ENCODE data around the gene GLTPD2. TPM values are rescaled to one million over a fixed set of nuclear protein-coding genes. Genes with fewer than 3 reads are reported as not detected.

Gene GLTPD2
- total RNA-seq (not detected), polyA plus RNA-seq (ENCODE audit: insufficient read depth in 1 of 8, insufficient read length in 8 of 8, low replicate concordance in 1 of 8) (1 to 10 TPM in 2 of 8 donors, under 1 TPM in 6; 0.41 to 2.2 (median 0.84) TPM)
- long read RNA-seq, donor 1 = 0 reads
- long read RNA-seq, donor 2 = 0 reads
- long read RNA-seq, donor 3 = 0 reads
- long read RNA-seq, donor 4 = 0 reads
- long read RNA-seq, donor 5 = 0 reads
- long read RNA-seq, donor 6 = 0 reads
- long read RNA-seq, donor 7, partial matches to known transcripts = 0 of 1 reads
- long read RNA-seq, donor 7, other reads (novel, unspliced or antisense) = 0 of 1 reads
- long read RNA-seq, donor 8 = 0 reads
- long read RNA-seq, donor 9 = 0 reads
- long read RNA-seq, donor 10 = 0 reads
- long read RNA-seq, donor 11 = 0 reads

DNA sequence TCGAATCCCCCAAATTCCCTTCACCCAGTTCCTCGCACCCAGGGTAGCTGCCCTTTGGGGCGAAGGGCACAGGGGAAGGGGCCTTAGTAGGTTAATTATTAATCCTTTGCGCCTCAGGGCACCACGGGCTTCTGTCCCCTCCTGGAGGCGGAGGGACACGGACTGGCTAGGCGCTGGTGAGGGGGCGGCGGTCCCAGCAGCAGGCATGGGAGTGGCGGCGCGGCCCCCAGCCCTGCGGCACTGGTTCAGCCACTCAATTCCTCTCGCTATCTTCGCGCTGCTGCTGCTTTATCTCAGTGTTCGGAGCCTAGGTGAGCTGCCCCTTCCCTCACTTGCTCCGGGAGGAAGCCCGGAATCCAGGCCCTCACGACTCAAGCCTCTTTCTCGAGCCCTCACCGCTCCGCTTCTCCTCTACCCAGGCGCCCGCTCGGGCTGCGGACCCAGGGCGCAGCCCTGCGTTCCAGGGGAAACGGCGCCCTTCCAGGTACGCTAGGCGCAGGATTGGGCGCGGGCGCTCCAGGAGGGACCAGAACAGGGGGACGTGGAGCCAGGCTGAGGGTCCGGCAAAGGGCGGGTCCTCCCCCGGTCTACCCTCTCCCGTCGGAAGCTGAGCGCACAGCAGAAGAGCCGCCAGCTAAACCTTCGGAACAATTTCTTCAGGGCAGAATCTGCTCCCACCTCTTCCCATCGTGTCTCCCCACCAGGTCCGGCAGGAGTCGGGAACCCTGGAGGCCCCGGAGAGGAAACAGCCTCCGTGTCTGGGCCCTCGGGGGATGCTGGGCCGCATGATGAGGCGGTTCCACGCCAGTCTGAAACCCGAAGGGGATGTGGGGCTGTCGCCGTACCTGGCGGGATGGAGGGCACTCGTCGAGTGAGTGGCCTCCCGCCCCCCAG lies at the start of gene GLTPD2:
GLTPD2 (plus strand) TSS at position 158 of the 894 bp plus-strand sequence; CDS start at position 206, 48 bp downstream.
- Histone ChIP-seq H3K4me3 (ENCODE audit: low read length) (peak within 1 kb of the TSS; percentile 72), H3K27ac (ENCODE audit: low read length) (peak within 1 kb of the TSS; percentile 35), H3K36me3 (ENCODE audit: control insufficient read depth, insufficient read depth, low read length) (no peaks in the 10 kb centered on the region), H3K9me3 (replicated peaks; ENCODE audit: control insufficient read depth, low read depth, low read length) (no peaks in the 10 kb centered on the region), H3K27me3 (ENCODE audit: control insufficient read depth, insufficient read depth, low read length) (peaks cover 40% of the 10 kb centered on the region), H3K4me1 (ENCODE audit: control insufficient read depth, insufficient read depth, low read length) (peaks cover 35% of the 10 kb centered on the region)
- DNase-seq = no peak
- 25% methylated on average over 43 of the region's 62 CpGs for WGBS (ENCODE audit: insufficient coverage)

DNA sequence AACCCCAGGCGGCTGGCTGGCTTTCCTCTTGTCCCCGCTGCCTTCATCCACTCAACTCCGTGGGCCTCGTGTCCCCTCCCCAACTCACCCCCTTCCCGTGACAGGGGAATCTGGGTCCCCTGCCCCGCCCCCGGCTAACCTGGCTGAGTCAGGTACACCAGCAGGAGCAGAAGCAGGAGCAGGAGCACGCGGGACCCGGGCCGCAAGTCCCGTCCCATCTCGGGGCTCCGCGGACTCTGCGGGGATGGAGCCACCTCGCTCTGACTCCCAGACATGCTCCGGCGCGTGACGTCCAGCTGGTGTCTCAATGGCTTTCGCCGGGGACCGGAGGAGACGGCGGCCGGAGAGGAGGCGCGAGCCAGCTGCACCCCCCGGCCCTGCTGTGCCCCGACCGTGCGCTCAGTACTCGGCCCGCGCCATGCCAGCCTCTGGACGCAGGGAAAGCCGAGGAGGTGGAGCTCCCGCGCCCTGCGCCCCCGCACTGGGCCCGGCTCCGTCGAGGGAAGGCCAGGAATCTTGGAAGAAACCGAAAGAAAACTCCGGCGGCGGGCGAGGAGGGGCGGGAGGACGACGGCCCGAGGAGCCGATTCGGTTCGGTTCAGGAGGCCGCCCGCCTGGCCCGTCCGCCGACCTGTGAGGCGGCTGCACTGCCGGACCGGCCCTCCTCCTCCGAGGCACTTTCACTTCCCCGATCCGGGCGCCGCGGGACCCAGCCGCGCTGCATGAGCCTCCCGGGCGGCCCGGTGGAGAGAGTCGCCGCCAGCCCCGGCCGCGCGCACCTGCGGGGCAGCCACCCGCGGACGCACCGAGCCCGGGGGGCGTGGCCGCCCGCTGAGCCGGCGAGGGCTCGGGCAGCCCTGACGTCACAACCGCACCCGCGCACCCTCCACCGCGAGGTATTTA lies 49.4 kb upstream of the GLTPD2 start, which contains the start of the genes CXCL16 and ZMYND15:
CXCL16 (minus strand) TSS at position 807 of the 903 bp plus-strand sequence; CDS start at position 218, 589 bp downstream.
ZMYND15 (plus strand) TSS at position 712 of the 903 bp plus-strand sequence. CDS start 716 bp downstream, outside the sequence.
- peak; percentile 57 for DNase-seq
- H3K27ac ChIP-seq (ENCODE audit: low read length) = no peak within 1 kb of the TSS
- peak within 1 kb of the TSS; percentile 79 for H3K4me3 ChIP-seq (ENCODE audit: low read length)
- H3K4me1 ChIP-seq (ENCODE audit: control insufficient read depth, insufficient read depth, low read length) = peaks cover 14% of the 10 kb centered on the region
- under 1% methylated on average over 99 of the region's 100 CpGs for WGBS (ENCODE audit: insufficient coverage)
- H3K36me3 ChIP-seq (ENCODE audit: control insufficient read depth, insufficient read depth, low read length) = no peaks in the 10 kb centered on the region
- no peaks in the 10 kb centered on the region for H3K9me3 ChIP-seq (replicated peaks; ENCODE audit: control insufficient read depth, low read depth, low read length)
- peaks cover 58% of the 10 kb centered on the region for H3K27me3 ChIP-seq (ENCODE audit: control insufficient read depth, insufficient read depth, low read length)

DNA sequence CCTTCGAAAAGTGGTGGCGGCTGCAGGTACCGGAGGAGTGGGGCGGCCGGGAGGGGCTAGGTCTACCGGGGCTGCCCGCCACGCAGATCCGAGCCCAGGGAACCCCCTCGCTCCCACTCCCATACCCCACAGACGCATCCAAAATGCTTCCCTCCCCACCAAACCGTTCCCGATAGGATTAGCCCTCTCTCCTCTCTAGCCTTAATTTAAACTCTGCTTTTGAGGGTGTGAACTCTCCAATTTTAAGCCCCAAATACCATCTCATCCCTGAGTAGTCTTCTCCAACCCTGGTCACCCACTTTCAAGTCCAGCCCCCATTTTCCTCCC lies 48.8 kb upstream of the GLTPD2 start:
- peaks cover 64% of the 10 kb centered on the region for H3K27me3 ChIP-seq (ENCODE audit: control insufficient read depth, insufficient read depth, low read length)
- WGBS (ENCODE audit: insufficient coverage) = 15% methylated on average over 6 of the region's 13 CpGs
- H3K9me3 ChIP-seq (replicated peaks; ENCODE audit: control insufficient read depth, low read depth, low read length) = no peaks in the 10 kb centered on the region
- H3K36me3 ChIP-seq (ENCODE audit: control insufficient read depth, insufficient read depth, low read length) = no peaks in the 10 kb centered on the region
- H3K4me1 ChIP-seq (ENCODE audit: control insufficient read depth, insufficient read depth, low read length) = peaks cover 18% of the 10 kb centered on the region
- H3K4me3 ChIP-seq (ENCODE audit: low read length) = peak overlapping the region; percentile 28
- H3K27ac ChIP-seq (ENCODE audit: low read length) = no peak overlapping the region
- no peak for DNase-seq

DNA sequence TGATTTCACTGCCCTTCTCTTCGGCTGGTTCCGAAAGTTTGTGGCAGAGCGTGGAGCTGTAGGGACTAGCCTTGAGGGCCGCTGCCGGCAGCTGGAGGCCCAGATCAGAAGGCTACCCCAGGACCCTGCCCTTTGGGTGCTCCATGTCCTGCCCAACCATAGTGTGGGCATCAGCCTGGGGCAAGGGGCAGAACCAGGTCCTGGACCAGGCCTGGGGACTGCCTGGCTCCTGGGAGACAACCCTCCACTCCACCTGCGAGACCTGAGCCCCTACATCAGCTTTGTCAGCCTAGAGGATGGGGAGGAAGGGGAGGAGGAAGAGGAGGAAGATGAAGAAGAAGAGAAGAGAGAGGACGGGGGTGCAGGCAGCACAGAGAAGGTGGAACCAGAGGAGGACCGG lies 48.2 kb upstream of the GLTPD2 start:
- Histone ChIP-seq H3K4me1 (ENCODE audit: control insufficient read depth, insufficient read depth, low read length) (peaks cover 23% of the 10 kb centered on the region), H3K27ac (ENCODE audit: low read length) (no peak overlapping the region), H3K4me3 (ENCODE audit: low read length) (no peak overlapping the region), H3K36me3 (ENCODE audit: control insufficient read depth, insufficient read depth, low read length) (no peaks in the 10 kb centered on the region), H3K27me3 (ENCODE audit: control insufficient read depth, insufficient read depth, low read length) (peaks cover 70% of the 10 kb centered on the region), H3K9me3 (replicated peaks; ENCODE audit: control insufficient read depth, low read depth, low read length) (no peaks in the 10 kb centered on the region)
- DNase-seq = no peak
- WGBS (ENCODE audit: insufficient coverage) = 94% methylated on average over 5 of the region's 8 CpGs

DNA sequence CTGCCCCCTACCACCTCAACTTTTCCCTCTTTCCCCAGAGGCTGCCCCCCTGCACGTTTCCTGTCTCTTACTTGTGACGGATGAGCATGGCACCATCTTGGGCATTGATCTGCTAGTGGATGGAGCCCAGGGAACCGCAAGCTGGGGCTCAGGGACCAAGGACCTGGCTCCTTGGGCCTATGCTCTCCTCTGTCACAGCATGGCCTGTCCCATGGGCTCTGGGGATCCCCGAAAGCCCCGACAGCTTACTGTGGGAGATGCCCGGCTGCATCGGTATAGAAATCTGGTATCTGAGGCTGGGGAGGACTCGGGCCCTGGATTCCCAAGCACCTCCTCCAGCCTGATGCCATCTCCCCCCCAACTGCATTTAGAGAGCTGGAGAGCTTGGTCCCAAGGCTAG lies 47.2 kb upstream of the GLTPD2 start:
- 75% methylated on average over 3 of the region's 8 CpGs for WGBS (ENCODE audit: insufficient coverage)
- no peak overlapping the region for H3K27ac ChIP-seq (ENCODE audit: low read length)
- DNase-seq = no peak
- peaks cover 23% of the 10 kb centered on the region for H3K4me1 ChIP-seq (ENCODE audit: control insufficient read depth, insufficient read depth, low read length)
- no peak overlapping the region for H3K4me3 ChIP-seq (ENCODE audit: low read length)
- H3K9me3 ChIP-seq (replicated peaks; ENCODE audit: control insufficient read depth, low read depth, low read length) = no peaks in the 10 kb centered on the region
- peaks cover 79% of the 10 kb centered on the region for H3K27me3 ChIP-seq (ENCODE audit: control insufficient read depth, insufficient read depth, low read length)
- no peaks in the 10 kb centered on the region for H3K36me3 ChIP-seq (ENCODE audit: control insufficient read depth, insufficient read depth, low read length)

DNA sequence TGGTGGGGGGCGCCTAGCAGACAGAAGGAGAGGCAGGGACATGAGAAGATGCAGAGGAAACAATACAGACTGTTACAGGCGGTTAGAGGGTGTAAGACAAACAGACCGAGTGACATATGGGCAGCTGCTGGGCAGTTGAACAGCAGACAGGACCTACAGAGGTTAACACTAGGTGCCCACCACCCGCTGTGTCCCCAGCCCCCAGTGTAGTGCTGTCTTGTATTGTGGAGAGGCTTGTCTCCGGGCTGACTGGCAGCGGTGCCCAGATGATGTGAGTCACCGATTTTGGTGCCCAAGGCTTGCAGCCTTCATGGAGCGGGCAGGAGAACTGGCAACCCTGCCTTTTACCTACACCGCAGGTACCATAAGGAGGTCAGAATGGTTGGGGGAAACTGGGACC lies 46.6 kb upstream of the GLTPD2 start:
- WGBS (ENCODE audit: insufficient coverage) = 80% methylated on average over 5 of the region's 9 CpGs
- Histone ChIP-seq H3K4me1 (ENCODE audit: control insufficient read depth, insufficient read depth, low read length) (peaks cover 23% of the 10 kb centered on the region), H3K27ac (ENCODE audit: low read length) (no peak overlapping the region), H3K4me3 (ENCODE audit: low read length) (no peak overlapping the region), H3K36me3 (ENCODE audit: control insufficient read depth, insufficient read depth, low read length) (no peaks in the 10 kb centered on the region), H3K9me3 (replicated peaks; ENCODE audit: control insufficient read depth, low read depth, low read length) (no peaks in the 10 kb centered on the region), H3K27me3 (ENCODE audit: control insufficient read depth, insufficient read depth, low read length) (peaks cover 82% of the 10 kb centered on the region)
- DNase-seq = no peak

DNA sequence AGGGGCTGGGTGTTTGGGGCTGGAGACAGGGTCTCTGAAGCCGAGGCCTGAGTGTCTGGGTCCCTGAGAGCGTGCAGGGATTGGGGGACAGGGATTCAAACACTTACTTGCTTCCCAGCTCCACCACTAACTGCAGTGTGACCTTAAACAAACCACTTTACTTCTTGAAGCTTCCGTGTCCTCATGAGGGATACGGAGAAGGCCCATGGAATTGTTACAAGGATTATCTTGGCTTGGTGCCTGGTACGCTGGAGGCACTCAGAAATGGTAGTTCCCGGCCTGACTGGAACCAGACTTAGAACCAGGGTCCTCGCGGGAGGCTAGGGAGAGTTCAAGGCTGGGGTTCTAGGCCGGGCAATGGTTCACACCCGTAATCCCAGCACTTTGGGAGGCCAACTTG lies 46.1 kb upstream of the GLTPD2 start:
- peaks cover 80% of the 10 kb centered on the region for H3K27me3 ChIP-seq (ENCODE audit: control insufficient read depth, insufficient read depth, low read length)
- WGBS (ENCODE audit: insufficient coverage) = 47% methylated on average over 7 of the region's 10 CpGs

DNA sequence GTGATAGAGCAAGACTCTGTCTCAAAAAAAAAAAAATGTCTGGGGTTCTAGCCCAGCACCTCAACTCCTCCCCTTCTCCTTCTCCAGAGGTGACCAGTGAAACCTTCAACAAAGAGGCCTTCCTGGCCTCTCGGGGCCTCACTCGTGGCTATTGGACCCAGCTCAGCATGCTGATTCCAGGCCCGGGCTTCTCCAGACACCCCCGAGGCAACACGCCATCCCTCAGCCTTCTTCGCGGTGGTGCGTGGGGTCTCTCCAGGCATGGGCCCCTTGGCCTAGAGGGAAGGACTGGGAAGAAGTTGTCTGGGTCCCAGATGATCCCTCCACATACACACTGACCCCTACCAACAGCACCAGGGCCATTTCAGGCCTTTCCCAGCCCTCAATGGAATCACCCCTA lies 45.5 kb upstream of the GLTPD2 start:
- H3K27ac ChIP-seq (ENCODE audit: low read length) = no peak overlapping the region
- H3K9me3 ChIP-seq (replicated peaks; ENCODE audit: control insufficient read depth, low read depth, low read length) = no peaks in the 10 kb centered on the region
- WGBS (ENCODE audit: insufficient coverage) = no CpG with 5 or more reads among the region's 8 CpGs

More for the DNA sequence above, 46.1 kb upstream of the GLTPD2 start:
- H3K27ac ChIP-seq (ENCODE audit: low read length) = no peak overlapping the region
- no peaks in the 10 kb centered on the region for H3K36me3 ChIP-seq (ENCODE audit: control insufficient read depth, insufficient read depth, low read length)
- H3K4me1 ChIP-seq (ENCODE audit: control insufficient read depth, insufficient read depth, low read length) = peaks cover 23% of the 10 kb centered on the region
- no peak overlapping the region for H3K4me3 ChIP-seq (ENCODE audit: low read length)
- no peaks in the 10 kb centered on the region for H3K9me3 ChIP-seq (replicated peaks; ENCODE audit: control insufficient read depth, low read depth, low read length)
- DNase-seq = no peak

DNA sequence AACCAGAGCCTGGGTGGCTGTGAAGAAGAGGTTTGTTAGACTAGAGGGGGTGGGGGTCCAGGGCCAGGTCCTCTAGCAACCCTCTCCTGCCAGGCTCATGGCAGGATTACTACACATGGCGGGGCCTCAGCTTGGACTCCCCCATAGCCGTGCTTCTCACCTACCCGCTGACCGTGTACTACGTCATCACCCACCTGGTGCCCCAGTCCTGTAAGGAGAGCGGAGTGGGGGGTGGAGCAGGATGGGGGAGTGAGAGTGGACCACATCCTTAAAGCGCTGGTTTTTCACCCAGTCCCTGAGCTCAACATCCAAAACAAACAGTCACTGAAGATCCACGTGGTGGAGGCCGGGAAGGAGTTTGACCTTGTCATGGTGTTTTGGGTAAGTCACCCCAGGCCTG lies 44.9 kb upstream of the GLTPD2 start:
- Histone ChIP-seq H3K36me3 (ENCODE audit: control insufficient read depth, insufficient read depth, low read length) (no peaks in the 10 kb centered on the region), H3K27me3 (ENCODE audit: control insufficient read depth, insufficient read depth, low read length) (peaks cover 75% of the 10 kb centered on the region), H3K9me3 (replicated peaks; ENCODE audit: control insufficient read depth, low read depth, low read length) (no peaks in the 10 kb centered on the region), H3K4me1 (ENCODE audit: control insufficient read depth, insufficient read depth, low read length) (peaks cover 20% of the 10 kb centered on the region), H3K4me3 (ENCODE audit: low read length) (no peak overlapping the region), H3K27ac (ENCODE audit: low read length) (no peak overlapping the region)
- no peak for DNase-seq
- no CpG with 5 or more reads among the region's 9 CpGs for WGBS (ENCODE audit: insufficient coverage)

More for the DNA sequence above, 45.5 kb upstream of the GLTPD2 start:
- H3K4me3 ChIP-seq (ENCODE audit: low read length) = no peak overlapping the region
- no peaks in the 10 kb centered on the region for H3K36me3 ChIP-seq (ENCODE audit: control insufficient read depth, insufficient read depth, low read length)
- DNase-seq = no peak
- H3K4me1 ChIP-seq (ENCODE audit: control insufficient read depth, insufficient read depth, low read length) = peaks cover 23% of the 10 kb centered on the region
- peaks cover 76% of the 10 kb centered on the region for H3K27me3 ChIP-seq (ENCODE audit: control insufficient read depth, insufficient read depth, low read length)

Data from muscle of leg (tissue), 16 donors.